HFFc6 (cell line): ENCODE results near the gene SNCAIP. TPM values are rescaled to one million over a fixed set of nuclear protein-coding genes. Genes with fewer than 3 reads are reported as not detected.

Experiments used
- DNase-seq: peaks from one replicate; pipeline ENCODE4 v3.0.0-alpha.2; 2018
- H3K27ac Mint-ChIP-seq: 2 replicates; pipeline ENCODE4 v1.8.0; 2020; ENCODE audit warnings: mild to moderate bottlenecking, mixed read lengths
- H3K27me3 Mint-ChIP-seq: 2 replicates; pipeline ENCODE4 v1.8.0; 2021; ENCODE audit warnings: mild to moderate bottlenecking, moderate library complexity, mixed read lengths; ENCODE audit not compliant: insufficient read depth
- H3K36me3 Mint-ChIP-seq: 2 replicates; pipeline ENCODE4 v1.8.0; 2021; ENCODE audit warnings: low read depth, mixed read lengths
- H3K4me1 Mint-ChIP-seq: 2 replicates; pipeline ENCODE4 v1.8.0; 2020; ENCODE audit warnings: low read depth, mixed read lengths
- H3K4me3 Mint-ChIP-seq: 2 replicates; pipeline ENCODE4 v1.8.0; 2020; ENCODE audit warnings: mild to moderate bottlenecking, moderate library complexity, mixed read lengths
- H3K9me3 Mint-ChIP-seq: 2 replicates; pipeline ENCODE4 v1.8.0; 2020; ENCODE audit warnings: mild to moderate bottlenecking, mixed read lengths
- CTCF ChIP-seq: fragments of 200-600 bp; sonication (generic); IDR thresholded peaks from 2 replicates; pipeline ENCODE4 v1.5.0; 2021; ENCODE audit warnings: antibody characterized with exemption, mild to moderate bottlenecking
- total RNA-seq, 6 experiments: library from RNA; stranded (reverse); fragmentation: NEBNext Ultra II Directional; extraction: Animal tissue kit (Norgen Biotek cat#: 25700); gene quantifications; 2 replicates in 1 of 6; 3 replicates in 5 of 6; pipeline ENCODE4 v1.2.3, GENCODE V29; 2021

Gene SNCAIP
- total RNA-seq, 6 experiments from 2014 or later, result 0.09 to 2.7 (median 1.3) TPM

- no peak for TF ChIP-seq CTCF
- no peak overlapping the region for H3K4me3 Mint-ChIP-seq
- H3K27ac Mint-ChIP-seq, result no peak overlapping the region
- H3K36me3 Mint-ChIP-seq, result no peaks in the 10 kb centered on the region
- H3K9me3 Mint-ChIP-seq, result no peaks in the 10 kb centered on the region
- DNase-seq, result no peak
- peaks cover 1% of the 10 kb centered on the region; the same call in 1 of the 2 replicates for H3K27me3 Mint-ChIP-seq
- no peaks in the 10 kb centered on the region for H3K4me1 Mint-ChIP-seq
Measured at GRCh38 chr5:122447879-122448278, 135.8 kb downstream of the SNCAIP start.

GRCh38 chr5:122454541-122454940 is 142.5 kb downstream of the SNCAIP start:
- Mint-ChIP-seq H3K9me3 (no peaks in the 10 kb centered on the region), H3K27ac (no peak overlapping the region), H3K27me3 (no peaks in the 10 kb centered on the region), H3K4me1 (no peaks in the 10 kb centered on the region), H3K4me3 (no peak overlapping the region), H3K36me3 (no peaks in the 10 kb centered on the region)
- no peak for TF ChIP-seq CTCF
- DNase-seq, result no peak

GRCh38 chr5:122455939-122456338 is 143.9 kb downstream of the SNCAIP start:
- no peak overlapping the region for H3K4me3 Mint-ChIP-seq
- no peaks in the 10 kb centered on the region for H3K36me3 Mint-ChIP-seq
- H3K27ac Mint-ChIP-seq, result no peak overlapping the region
- H3K4me1 Mint-ChIP-seq, result no peaks in the 10 kb centered on the region
- H3K27me3 Mint-ChIP-seq, result no peaks in the 10 kb centered on the region
- TF ChIP-seq CTCF, result no peak
- H3K9me3 Mint-ChIP-seq, result no peaks in the 10 kb centered on the region
- DNase-seq, result no peak

- no peak overlapping the region for H3K27ac Mint-ChIP-seq
- no peak overlapping the region for H3K4me3 Mint-ChIP-seq
- H3K9me3 Mint-ChIP-seq, result no peaks in the 10 kb centered on the region
- no peaks in the 10 kb centered on the region for H3K4me1 Mint-ChIP-seq
- H3K27me3 Mint-ChIP-seq, result no peaks in the 10 kb centered on the region
- no peak for TF ChIP-seq CTCF
- H3K36me3 Mint-ChIP-seq, result no peaks in the 10 kb centered on the region
- DNase-seq, result no peak
Measured at GRCh38 chr5:122457178-122457826, 145.3 kb downstream of the SNCAIP start.

GRCh38 chr5:122458278-122458872 is 146.3 kb downstream of the SNCAIP start:
- Mint-ChIP-seq H3K27me3 (no peaks in the 10 kb centered on the region), H3K4me3 (no peak overlapping the region), H3K4me1 (no peaks in the 10 kb centered on the region), H3K27ac (no peak overlapping the region), H3K9me3 (no peaks in the 10 kb centered on the region), H3K36me3 (no peaks in the 10 kb centered on the region)
- no peak for DNase-seq
- peak; percentile 71 for TF ChIP-seq CTCF
